Ascending aorta (tissue), 2 donors: Measurements from ENCODE around the gene OGDH. TPM values are rescaled to one million over a fixed set of nuclear protein-coding genes. Genes with fewer than 3 reads are reported as not detected.

Experiments
- DNase-seq, 2 donors: peaks; one replicate each; pipeline ENCODE4 v3.0.0-alpha.2; 2019; ENCODE audit warnings: low spot score in 2 of 2
- H3K27ac ChIP-seq, 2 donors: fragments of 200-600 bp; sonication (generic); one replicate each; pipeline ENCODE4 v1.5.1; 2016 to 2017; ENCODE audit warnings: mild to moderate bottlenecking in 1 of 2
- H3K27me3 ChIP-seq: fragments of 200-600 bp; sonication (generic); one replicate; pipeline ENCODE4 v1.5.1; 2017
- H3K36me3 ChIP-seq, 2 donors: fragments of 200-600 bp; sonication (generic); one replicate each; pipeline ENCODE4 v1.5.1; 2016
- H3K4me1 ChIP-seq, 2 donors: fragments of 200-600 bp; sonication (generic); one replicate each; pipeline ENCODE4 v1.5.1; 2016 to 2017; ENCODE audit warnings: mild to moderate bottlenecking in 1 of 2
- H3K4me3 ChIP-seq, 2 donors: fragments of 200-600 bp; sonication (generic); one replicate each; pipeline ENCODE4 v1.5.1; 2016 to 2017; ENCODE audit warnings: mild to moderate bottlenecking in 1 of 2
- H3K9me3 ChIP-seq, 2 donors: fragments of 200-600 bp; sonication (generic); one replicate each; pipeline ENCODE4 v1.5.1; 2016
- intact Hi-C: fragments of 100-400 bp; cut with DNase I; formaldehyde crosslinking; loops from one replicate; pipeline ENCODE4 v1.15.1; 2023
- total RNA-seq: library from RNA; depleted of rRNA; stranded (reverse); fragments of >200 nt; gene quantifications from one replicate; pipeline ENCODE4 v1.1.0, GENCODE V29; 2016
- TF ChIP-seq, protein P1 (sequence below), 3 experiments: fragments of 200-600 bp in 2 of 3; fragments of 450-650 bp in 1 of 3; sonication (generic) in 2 of 3; IDR thresholded peaks; one replicate each; pipeline ENCODE4 v1.5.1; 2016 to 2019; ENCODE audit warnings: antibody characterized with exemption in 3 of 3, mild to moderate bottlenecking in 1 of 3, moderate library complexity in 1 of 3

The OGDH gene
- total RNA-seq, 1 donor from 2014 or later, result 117 TPM

DNA sequence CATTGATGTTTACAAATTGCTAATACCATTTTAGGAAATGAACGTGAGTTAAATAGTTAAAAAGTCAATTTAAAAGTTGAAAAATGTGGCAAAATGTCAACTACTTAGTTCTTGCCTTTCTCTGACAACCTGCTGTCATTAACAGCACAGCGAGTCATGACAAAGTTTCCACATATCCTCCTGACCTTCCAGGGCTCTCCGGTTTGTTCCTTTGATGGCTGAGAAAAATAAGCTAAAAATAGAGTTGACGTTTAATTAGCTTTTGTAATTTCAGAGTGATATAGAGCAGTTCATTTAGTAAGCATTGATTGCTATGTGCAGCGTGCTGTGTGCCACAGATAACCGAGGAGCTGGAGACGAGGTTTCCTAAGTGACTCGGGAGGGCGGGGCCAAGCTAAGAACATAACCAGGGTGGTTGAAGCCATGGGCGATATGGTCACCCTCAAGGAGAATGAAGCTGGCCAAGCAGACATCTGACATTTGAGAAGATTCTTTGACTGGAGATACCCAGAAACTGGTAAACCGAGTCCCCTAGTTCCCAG is 47.9 kb downstream of the OGDH start:
- Histone ChIP-seq H3K4me3 (no peak overlapping the region), H3K27me3 (no peaks in the 10 kb centered on the region), H3K9me3 (no peaks in the 10 kb centered on the region), H3K36me3 (peaks cover 31 to 64% of the 10 kb centered on the region in 2 donors), H3K4me1 (no peaks in the 10 kb centered on the region), H3K27ac (no peak overlapping the region)
- TF ChIP-seq, protein P1, sequence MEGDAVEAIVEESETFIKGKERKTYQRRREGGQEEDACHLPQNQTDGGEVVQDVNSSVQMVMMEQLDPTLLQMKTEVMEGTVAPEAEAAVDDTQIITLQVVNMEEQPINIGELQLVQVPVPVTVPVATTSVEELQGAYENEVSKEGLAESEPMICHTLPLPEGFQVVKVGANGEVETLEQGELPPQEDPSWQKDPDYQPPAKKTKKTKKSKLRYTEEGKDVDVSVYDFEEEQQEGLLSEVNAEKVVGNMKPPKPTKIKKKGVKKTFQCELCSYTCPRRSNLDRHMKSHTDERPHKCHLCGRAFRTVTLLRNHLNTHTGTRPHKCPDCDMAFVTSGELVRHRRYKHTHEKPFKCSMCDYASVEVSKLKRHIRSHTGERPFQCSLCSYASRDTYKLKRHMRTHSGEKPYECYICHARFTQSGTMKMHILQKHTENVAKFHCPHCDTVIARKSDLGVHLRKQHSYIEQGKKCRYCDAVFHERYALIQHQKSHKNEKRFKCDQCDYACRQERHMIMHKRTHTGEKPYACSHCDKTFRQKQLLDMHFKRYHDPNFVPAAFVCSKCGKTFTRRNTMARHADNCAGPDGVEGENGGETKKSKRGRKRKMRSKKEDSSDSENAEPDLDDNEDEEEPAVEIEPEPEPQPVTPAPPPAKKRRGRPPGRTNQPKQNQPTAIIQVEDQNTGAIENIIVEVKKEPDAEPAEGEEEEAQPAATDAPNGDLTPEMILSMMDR (IDR thresholded peaks at IDR 0.05), result no peak
- intact Hi-C loops, result no loop called here
- DNase-seq, result no peak

DNA sequence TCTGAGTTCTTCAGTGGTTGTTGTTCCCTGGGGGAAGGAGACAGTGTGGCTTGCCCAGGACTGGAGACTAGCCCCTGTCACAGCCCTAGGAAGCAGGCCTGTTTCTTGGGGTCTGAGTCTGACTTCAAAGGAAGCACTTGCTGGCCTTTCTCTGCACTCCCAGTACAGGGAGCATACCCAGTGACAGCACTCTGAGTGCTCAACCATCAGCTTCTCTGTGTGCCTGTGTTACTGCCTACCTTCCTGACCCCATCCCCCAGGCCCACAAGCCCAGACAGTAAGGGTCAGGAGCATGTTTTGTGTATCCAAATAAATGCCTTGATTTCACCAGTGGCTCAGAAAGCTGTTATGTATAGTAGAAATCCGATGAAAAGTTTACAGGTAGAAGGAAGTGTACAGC is 48.9 kb downstream of the OGDH start:
- TF ChIP-seq, protein P1 (IDR thresholded peaks at IDR 0.05), result no peak
- intact Hi-C loops, result no loop called here
- Histone ChIP-seq H3K4me3 (no peak overlapping the region), H3K27me3 (no peaks in the 10 kb centered on the region), H3K27ac (no peak overlapping the region), H3K4me1 (no peaks in the 10 kb centered on the region), H3K9me3 (peaks cover 0 to under 1% of the 10 kb centered on the region in 2 donors), H3K36me3 (peaks cover 28 to 61% of the 10 kb centered on the region in 2 donors)
- DNase-seq, result no peak

DNA sequence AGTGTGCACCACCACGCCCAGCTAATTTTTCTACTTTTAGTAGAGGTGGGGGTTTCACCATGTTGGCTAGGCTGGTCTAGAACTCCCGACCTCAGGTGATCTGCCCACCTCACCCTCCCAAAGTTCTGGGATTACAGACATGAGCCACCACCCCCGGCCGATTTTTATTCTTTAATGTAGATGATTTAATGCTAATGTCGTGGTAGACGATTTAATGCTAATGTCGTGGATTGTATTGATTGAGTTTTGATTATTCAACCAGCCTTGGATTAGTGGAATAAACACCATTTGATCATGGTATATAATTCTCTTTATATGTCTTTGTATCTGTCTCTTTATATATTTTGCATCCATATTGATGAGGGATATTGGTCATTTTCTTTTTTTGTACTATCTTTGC is 52.6 kb downstream of the OGDH start:
- intact Hi-C loops, result no loop called here
- DNase-seq, result no peak
- TF ChIP-seq, protein P1 (IDR thresholded peaks at IDR 0.05), result no peak
- no peaks in the 10 kb centered on the region for H3K4me1 ChIP-seq
- no peak overlapping the region for H3K27ac ChIP-seq
- no peak overlapping the region for H3K4me3 ChIP-seq
- no peaks in the 10 kb centered on the region for H3K27me3 ChIP-seq
- H3K36me3 ChIP-seq, result peaks cover 31 to 66% of the 10 kb centered on the region in 2 donors
- peaks cover 0 to 15% of the 10 kb centered on the region in 2 donors for H3K9me3 ChIP-seq

DNA sequence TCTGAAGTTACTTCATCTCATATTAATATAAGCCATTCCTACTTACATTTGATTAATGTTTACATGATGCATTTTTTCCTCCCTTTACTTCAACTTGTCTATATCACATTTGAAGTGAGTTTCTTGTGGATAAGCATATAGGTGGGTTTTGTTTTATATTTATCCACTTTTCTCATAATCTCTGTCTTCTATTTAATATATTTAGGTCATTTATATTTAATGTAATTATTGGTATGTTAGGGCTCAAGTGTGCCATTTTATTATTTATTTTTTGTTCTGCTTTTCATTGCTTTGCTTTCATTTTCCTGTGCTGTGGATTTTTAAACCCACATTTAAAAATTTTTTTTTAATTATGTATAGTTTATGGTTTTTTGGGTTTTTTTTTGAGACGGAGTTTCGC is 54.8 kb downstream of the OGDH start:
- no peak overlapping the region for H3K4me3 ChIP-seq
- no peak for DNase-seq
- peaks cover 0 to 2% of the 10 kb centered on the region in 2 donors for H3K4me1 ChIP-seq
- no peak overlapping the region for H3K27ac ChIP-seq
- no peaks in the 10 kb centered on the region for H3K27me3 ChIP-seq
- H3K9me3 ChIP-seq, result peaks cover 0 to 15% of the 10 kb centered on the region in 2 donors
- H3K36me3 ChIP-seq, result peaks cover 22 to 57% of the 10 kb centered on the region in 2 donors
- intact Hi-C loops, result no loop called here
- TF ChIP-seq, protein P1 (IDR thresholded peaks at IDR 0.05), result no peak

DNA sequence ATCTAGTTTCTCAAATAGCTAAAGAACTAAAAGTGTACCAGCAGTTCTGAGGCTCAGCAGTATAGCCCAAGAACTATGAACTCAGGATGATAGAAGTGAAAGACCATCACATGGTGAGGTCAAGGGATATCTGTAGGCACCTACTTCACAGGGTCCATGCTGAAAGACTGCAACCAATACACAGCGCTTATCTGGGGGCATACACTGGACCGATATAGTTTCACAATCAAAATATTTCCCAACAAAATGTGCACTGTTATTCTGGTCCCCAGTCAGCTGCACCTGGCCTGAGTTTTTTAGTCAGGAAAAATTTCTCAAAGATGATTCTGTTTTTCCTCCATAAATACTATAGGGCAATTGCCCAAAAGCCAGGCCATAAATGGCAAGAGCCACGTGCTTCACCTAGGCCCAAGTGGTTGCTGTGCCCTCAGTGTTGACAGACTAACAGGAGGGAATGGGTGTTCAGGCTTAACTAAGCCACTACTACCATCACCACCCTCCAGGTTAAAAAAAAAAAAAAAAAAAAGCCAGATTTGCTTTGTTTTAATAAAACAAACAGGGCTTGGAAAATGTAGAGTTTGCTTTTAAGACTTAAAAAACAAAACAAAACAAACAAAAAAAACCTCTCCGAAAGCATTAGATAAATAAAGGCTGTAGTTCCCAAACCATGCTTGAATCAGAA is 58.5 kb downstream of the OGDH start:
- TF ChIP-seq, protein P1 (IDR thresholded peaks at IDR 0.05), result no peak
- Histone ChIP-seq H3K36me3 (peaks cover 19 to 55% of the 10 kb centered on the region in 2 donors), H3K27ac (no peak overlapping the region), H3K4me3 (no peak overlapping the region), H3K27me3 (no peaks in the 10 kb centered on the region), H3K4me1 (peaks cover 0 to 2% of the 10 kb centered on the region in 2 donors), H3K9me3 (peaks cover 0 to 15% of the 10 kb centered on the region in 2 donors)
- no peak for DNase-seq
- intact Hi-C loops, result no loop called here
